ENCODE data around the gene PDLIM1. TPM values are rescaled to one million over a fixed set of nuclear protein-coding genes. Genes with fewer than 3 reads are reported as not detected.
A peak's percentile ranks its signal among the peaks of the same experiment; 100 is the strongest.

The PDLIM1 gene
- total and polyA plus RNA-seq, 2 of the 13 experiments (the other 11 are each of a cell fraction or from before 2014, with no cell fraction given), result 119 to 123 TPM

DNA sequence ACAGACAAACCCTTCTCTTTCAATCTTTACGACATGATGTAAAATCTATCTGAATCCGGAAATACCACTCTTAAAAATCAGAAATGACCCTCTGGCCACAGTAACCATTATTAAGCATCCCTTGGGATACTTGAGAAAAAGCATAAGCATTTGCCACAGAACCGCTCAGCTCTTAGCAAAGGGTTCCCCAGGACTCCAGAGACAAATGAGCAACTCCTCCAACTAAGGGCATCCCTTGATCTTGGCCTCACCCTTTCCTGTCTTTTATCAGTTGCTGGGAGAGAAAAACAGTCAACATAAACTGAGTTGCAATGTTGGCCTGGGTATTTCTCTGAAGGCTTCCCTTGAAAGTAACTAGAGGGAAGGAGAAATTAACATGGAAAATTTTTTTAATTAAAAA, 3.5 kb downstream of the PDLIM1 start (continued):
- TF ChIP-seq, protein P1, sequence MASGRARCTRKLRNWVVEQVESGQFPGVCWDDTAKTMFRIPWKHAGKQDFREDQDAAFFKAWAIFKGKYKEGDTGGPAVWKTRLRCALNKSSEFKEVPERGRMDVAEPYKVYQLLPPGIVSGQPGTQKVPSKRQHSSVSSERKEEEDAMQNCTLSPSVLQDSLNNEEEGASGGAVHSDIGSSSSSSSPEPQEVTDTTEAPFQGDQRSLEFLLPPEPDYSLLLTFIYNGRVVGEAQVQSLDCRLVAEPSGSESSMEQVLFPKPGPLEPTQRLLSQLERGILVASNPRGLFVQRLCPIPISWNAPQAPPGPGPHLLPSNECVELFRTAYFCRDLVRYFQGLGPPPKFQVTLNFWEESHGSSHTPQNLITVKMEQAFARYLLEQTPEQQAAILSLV (CRISPR knock-in tag; IDR thresholded peaks at IDR 0.05; ENCODE audit: borderline replicate concordance), result no peak

DNA sequence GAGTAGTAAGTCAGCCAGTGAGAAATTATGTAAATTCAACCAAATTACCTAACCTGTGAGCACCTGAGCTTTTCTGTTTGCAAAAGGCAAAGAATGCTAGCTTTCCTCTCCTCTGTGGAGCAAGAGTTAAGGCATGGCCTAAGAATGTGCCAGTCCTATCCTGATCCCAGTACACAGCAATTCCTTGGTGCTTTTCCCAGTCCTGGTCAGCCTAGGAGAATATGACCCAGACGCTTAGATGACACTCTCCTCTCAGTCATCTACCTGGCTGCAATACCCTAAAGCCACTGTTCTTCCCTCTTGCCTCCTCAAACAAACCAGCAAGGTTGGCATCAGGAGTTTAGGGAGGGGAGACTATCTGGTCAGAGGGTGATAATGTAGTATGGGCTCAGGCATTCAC, 4.1 kb downstream of the PDLIM1 start:
- POLR2A ChIA-PET, result interaction anchor here (1.0 to 1.1 kb wide), 2 partner anchors 8 to 26 kb away, joined by 3 to 4 read pairs; no protein-coding TSS in a partner anchor

More for the DNA sequence above, 4.1 kb downstream of the PDLIM1 start:
- H2AFZ ChIP-seq (ENCODE audit: low read length), result no peak overlapping the region
- H3K4me3 ChIP-seq (replicated peaks in 1 of 3; ENCODE audit: insufficient read depth in 1 of 3, low read depth in 2 of 3, low read length in 3 of 3), result no peak overlapping the region
- peak overlapping the region; percentile 82 for H3K4me2 ChIP-seq (ENCODE audit: low read depth, low read length)
- CTCF ChIA-PET (ENCODE audit: low intra/inter-chr PET ratio, low total read pairs), result no interaction called here
- no peaks in the 10 kb centered on the region for H3K27me3 ChIP-seq (ENCODE audit: control insufficient read depth in 1 of 2, insufficient read depth in 2 of 2, low read length in 2 of 2)
- FAIRE-seq (no peak), ATAC-seq (no peak), DNase-seq (ENCODE audit: low spot score) (no peak)
- intact Hi-C loops (cut with micrococcal nuclease; ENCODE audit: unreplicated experiment) (loop anchor here (5.0 kb wide), 1 partner anchor 46 kb away; no protein-coding TSS in a partner anchor), in situ Hi-C loops (cut with HindIII; ENCODE audit: extremely low pct_ligation_motif_present, low pct_unique_long_range_greater_than_20kb) (loop anchor here (5.0 kb wide), 1 partner anchor 76 kb away; no protein-coding TSS in a partner anchor)
- H3K9ac ChIP-seq (ENCODE audit: insufficient read depth, low read depth, low read length), result no peak overlapping the region
- TF ChIP-seq ZNF564 (CRISPR knock-in tag; IDR thresholded peaks at IDR 0.05), result no peak
- TF ChIP-seq CEBPB (IDR thresholded peaks at IDR 0.05; ENCODE audit: borderline replicate concordance, low read depth, low read length), result no peak
- TF ChIP-seq ZNF460 (CRISPR knock-in tag; IDR thresholded peaks at IDR 0.05; ENCODE audit: borderline replicate concordance), result no peak
- TF ChIP-seq ZNF138 (CRISPR knock-in tag; IDR thresholded peaks at IDR 0.05; ENCODE audit: low read depth), result no peak
- no peak for TF ChIP-seq FOSL2 (CRISPR knock-in tag; IDR thresholded peaks at IDR 0.05)
- TF ChIP-seq, protein P2, sequence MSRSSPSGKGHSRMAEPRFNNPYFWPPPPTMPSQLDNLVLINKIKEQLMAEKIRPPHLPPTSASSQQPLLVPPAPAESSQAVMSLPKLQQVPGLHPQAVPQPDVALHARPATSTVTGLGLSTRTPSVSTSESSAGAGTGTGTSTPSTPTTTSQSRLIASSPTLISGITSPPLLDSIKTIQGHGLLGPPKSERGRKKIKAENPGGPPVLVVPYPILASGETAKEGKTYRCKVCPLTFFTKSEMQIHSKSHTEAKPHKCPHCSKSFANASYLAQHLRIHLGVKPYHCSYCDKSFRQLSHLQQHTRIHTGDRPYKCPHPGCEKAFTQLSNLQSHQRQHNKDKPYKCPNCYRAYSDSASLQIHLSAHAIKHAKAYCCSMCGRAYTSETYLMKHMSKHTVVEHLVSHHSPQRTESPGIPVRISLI (CRISPR knock-in tag; IDR thresholded peaks at IDR 0.05; ENCODE audit: borderline replicate concordance), result no peak
- TF ChIP-seq, protein P3, sequence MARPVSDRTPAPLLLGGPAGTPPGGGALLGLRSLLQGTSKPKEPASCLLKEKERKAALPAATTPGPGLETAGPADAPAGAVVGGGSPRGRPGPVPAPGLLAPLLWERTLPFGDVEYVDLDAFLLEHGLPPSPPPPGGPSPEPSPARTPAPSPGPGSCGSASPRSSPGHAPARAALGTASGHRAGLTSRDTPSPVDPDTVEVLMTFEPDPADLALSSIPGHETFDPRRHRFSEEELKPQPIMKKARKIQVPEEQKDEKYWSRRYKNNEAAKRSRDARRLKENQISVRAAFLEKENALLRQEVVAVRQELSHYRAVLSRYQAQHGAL (CRISPR knock-in tag; IDR thresholded peaks at IDR 0.05; ENCODE audit: not compliant biosample characterization), result no peak
- no peak for TF ChIP-seq ZNF530 (CRISPR knock-in tag; IDR thresholded peaks at IDR 0.05; ENCODE audit: low read depth)
- no peak for TF ChIP-seq NONO (IDR thresholded peaks at IDR 0.05)
- TF ChIP-seq NONO (CRISPR knock-in tag; conservative IDR thresholded peaks at IDR 0.05), result no peak
- TF ChIP-seq ZNF850 (CRISPR knock-in tag; conservative IDR thresholded peaks at IDR 0.05), result no peak
- no peak for TF ChIP-seq ZSCAN25 (CRISPR knock-in tag; IDR thresholded peaks at IDR 0.05)
- no peak for TF ChIP-seq ZBTB38 (CRISPR knock-in tag; IDR thresholded peaks at IDR 0.05)
- no peak for TF ChIP-seq PITX1 (CRISPR knock-in tag; IDR thresholded peaks at IDR 0.05)
- no peak for TF ChIP-seq GPN1 (CRISPR knock-in tag; IDR thresholded peaks at IDR 0.05; ENCODE audit: borderline replicate concordance)
- no peak for TF ChIP-seq REXO4 (CRISPR knock-in tag; IDR thresholded peaks at IDR 0.05; ENCODE audit: borderline replicate concordance)
- TF ChIP-seq ZNF605 (CRISPR knock-in tag; IDR thresholded peaks at IDR 0.05), result no peak
- no peak for TF ChIP-seq ARNTL (CRISPR knock-in tag; IDR thresholded peaks at IDR 0.05)
- TF ChIP-seq ATF7-NPFF (CRISPR knock-in tag; IDR thresholded peaks at IDR 0.05; ENCODE audit: low read depth), result no peak
- TF ChIP-seq ZNF562 (CRISPR knock-in tag; IDR thresholded peaks at IDR 0.05; ENCODE audit: borderline replicate concordance), result no peak
- WGBS (ENCODE audit: low lambda C conversion rate), result 77% methylated on average over 1 of the region's 1 CpG
- peaks cover 7% of the 10 kb centered on the region; the same call in 1 of the 2 replicates for H4K20me1 ChIP-seq (ENCODE audit: insufficient read depth, low read length)
- H3K9me3 ChIP-seq (ENCODE audit: low read length), result no peaks in the 10 kb centered on the region
- peaks cover 88% of the 10 kb centered on the region for H3K79me2 ChIP-seq (ENCODE audit: insufficient read depth, low read length)
- peaks cover 2 to 7% of the 10 kb centered on the region in 2 experiments; a peak in 2 of 5 replicates for H3K36me3 ChIP-seq (replicated peaks in 1 of 2; ENCODE audit: control insufficient read depth in 1 of 2, insufficient read depth in 2 of 2, low read length in 2 of 2)
- H3K27ac ChIP-seq (ENCODE audit: extremely low read length, insufficient read depth, low read length), result no peak overlapping the region
- H3K4me1 ChIP-seq (ENCODE audit: insufficient read depth, low read length), result peaks cover 83% of the 10 kb centered on the region
- BruUV-seq (replicated peaks), result no TSS peak
